Prostate gland (tissue), 2 donors: ENCODE results near the gene TH.

Source experiments
- POLR2A ChIP-seq: fragments of 450-650 bp; IDR thresholded peaks from one replicate; pipeline ENCODE4 v1.6.1; 2016; ENCODE audit warnings: antibody characterized with exemption, mild to moderate bottlenecking
- TF ChIP-seq, protein P1 (sequence below), 4 experiments: fragments of 200-600 bp in 2 of 4; fragments of 450-650 bp in 2 of 4; sonication (generic) in 2 of 4; IDR thresholded peaks; 1 replicate in 3 of 4; 2 replicates in 1 of 4; pipeline ENCODE4 v1.5.1; 2016 to 2019; ENCODE audit warnings: antibody characterized with exemption in 4 of 4, mild to moderate bottlenecking in 2 of 4, moderate library complexity in 2 of 4

DNA sequence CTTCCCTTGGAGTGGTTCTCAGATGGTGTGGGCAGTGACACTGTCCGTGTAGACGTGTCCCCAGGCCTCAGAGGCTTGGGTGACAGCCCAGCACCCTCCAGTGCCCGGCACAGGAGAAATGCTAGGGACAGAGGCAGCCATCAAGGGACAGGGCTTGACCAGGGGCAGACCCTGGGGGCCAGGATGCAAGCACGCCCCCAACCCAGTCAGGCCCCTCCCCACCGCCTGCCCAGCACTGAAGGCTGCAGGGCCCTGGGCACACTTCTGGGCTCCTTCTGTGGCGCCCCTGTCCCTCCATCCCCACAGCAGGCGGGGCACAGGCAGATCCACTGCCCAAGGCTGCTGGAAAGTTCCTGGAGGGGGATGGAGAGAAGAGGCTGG is 43.5 kb downstream of the TH start:
- no peak for TF ChIP-seq POLR2A
- TF ChIP-seq, protein P1, sequence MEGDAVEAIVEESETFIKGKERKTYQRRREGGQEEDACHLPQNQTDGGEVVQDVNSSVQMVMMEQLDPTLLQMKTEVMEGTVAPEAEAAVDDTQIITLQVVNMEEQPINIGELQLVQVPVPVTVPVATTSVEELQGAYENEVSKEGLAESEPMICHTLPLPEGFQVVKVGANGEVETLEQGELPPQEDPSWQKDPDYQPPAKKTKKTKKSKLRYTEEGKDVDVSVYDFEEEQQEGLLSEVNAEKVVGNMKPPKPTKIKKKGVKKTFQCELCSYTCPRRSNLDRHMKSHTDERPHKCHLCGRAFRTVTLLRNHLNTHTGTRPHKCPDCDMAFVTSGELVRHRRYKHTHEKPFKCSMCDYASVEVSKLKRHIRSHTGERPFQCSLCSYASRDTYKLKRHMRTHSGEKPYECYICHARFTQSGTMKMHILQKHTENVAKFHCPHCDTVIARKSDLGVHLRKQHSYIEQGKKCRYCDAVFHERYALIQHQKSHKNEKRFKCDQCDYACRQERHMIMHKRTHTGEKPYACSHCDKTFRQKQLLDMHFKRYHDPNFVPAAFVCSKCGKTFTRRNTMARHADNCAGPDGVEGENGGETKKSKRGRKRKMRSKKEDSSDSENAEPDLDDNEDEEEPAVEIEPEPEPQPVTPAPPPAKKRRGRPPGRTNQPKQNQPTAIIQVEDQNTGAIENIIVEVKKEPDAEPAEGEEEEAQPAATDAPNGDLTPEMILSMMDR (IDR thresholded peaks at IDR 0.05) = no peak
